HepG2 (cell line): Measurements from ENCODE around the gene PID1. TPM values are rescaled to one million over a fixed set of nuclear protein-coding genes. Genes with fewer than 3 reads are reported as not detected.

Experiments used
- ATAC-seq: fragments of 200-7000 bp; cut with Tn5 transposase; 3 replicates; pipeline ENCODE4 v1.9.1; 2020; ENCODE audit warnings: mild to moderate bottlenecking, moderate library complexity
- BruUV-seq: library from RNA; stranded (reverse); fragments of 400-500 nt; replicated peaks from 2 replicates; lab custom pipeline; 2021; lab: Mats Ljungman, UMichigan
- CTCF ChIA-PET: fragments of 300-600 bp; formaldehyde crosslinking; extraction: SDS; loops from one replicate; lab custom pipeline; 2021; ENCODE audit warnings: low total read pairs, inconsistent platforms, low intra/inter-chr PET ratio; lab: Yijun Ruan, JAX
- POLR2A ChIA-PET: fragments of 350-600 bp; sonication (Branson Sonifier 250); formaldehyde crosslinking; loops from one replicate; lab custom pipeline; 2020; ENCODE audit warnings: antibody characterized with exemption, inconsistent platforms; lab: Yijun Ruan, JAX
- DNase-seq: peaks from one replicate; pipeline ENCODE4 v3.0.0-alpha.2; 2015; ENCODE audit warnings: low spot score
- FAIRE-seq: peaks from 3 replicates; lab custom pipeline; 2011; peaks lifted over from hg19 to GRCh38; lab: Jason Lieb, UNC
- H2AFZ ChIP-seq: one replicate; pipeline ENCODE4 v1.6.1; 2011; ENCODE audit warnings: low read length, inconsistent platforms
- H3K27ac ChIP-seq: fragments of 300-600 bp; 3 replicates; pipeline ENCODE4 v1.8.0; 2011; ENCODE audit warnings: mixed run types, mild to moderate bottlenecking, mixed read lengths, low read length, inconsistent platforms; ENCODE audit not compliant: insufficient read depth; ENCODE audit errors: extremely low read length
- H3K27me3 ChIP-seq, 2 experiments: fragments of 200-600 bp in 1 of 2; 2 replicates in 1 of 2; 3 replicates in 1 of 2; pipeline versions ENCODE4 v1.6.0 to v1.8.0; 2011; ENCODE audit warnings: low read length in 2 of 2, mild to moderate bottlenecking in 2 of 2, moderate library complexity in 2 of 2, inconsistent platforms in 1 of 2; ENCODE audit not compliant: insufficient read depth in 2 of 2, control insufficient read depth in 1 of 2
- H3K36me3 ChIP-seq, 2 experiments: fragments of 200-600 bp in 1 of 2; replicated peaks in 1 of 2; 2 replicates in 1 of 2; 3 replicates in 1 of 2; pipeline versions ENCODE4 v1.5.1 to v1.8.0; 2011; ENCODE audit warnings: low read length in 2 of 2, inconsistent platforms in 1 of 2; ENCODE audit not compliant: insufficient read depth in 2 of 2, control insufficient read depth in 1 of 2
- H3K4me1 ChIP-seq: 2 replicates; pipeline ENCODE4 v1.5.1; 2012; ENCODE audit warnings: low read length, inconsistent platforms; ENCODE audit not compliant: insufficient read depth
- H3K4me2 ChIP-seq: 2 replicates; pipeline ENCODE4 v1.6.0; 2011; ENCODE audit warnings: low read depth, low read length, inconsistent platforms
- H3K4me3 ChIP-seq, 3 experiments: fragments of 200-600 bp in 1 of 3; sonication (generic), shearing (Covaris generic) in 1 of 3; replicated peaks in 1 of 3; 2 replicates each; pipeline ENCODE4 v1.5.1; 2011 to 2016; ENCODE audit warnings: low read length in 3 of 3, inconsistent platforms in 2 of 3, low read depth in 2 of 3, mild to moderate bottlenecking in 2 of 3, control low read depth in 1 of 3, mixed read lengths in 1 of 3; ENCODE audit not compliant: insufficient read depth in 1 of 3
- H3K79me2 ChIP-seq: one replicate; pipeline ENCODE4 v1.6.1; 2011; ENCODE audit warnings: low read length, inconsistent platforms; ENCODE audit not compliant: insufficient read depth
- H3K9ac ChIP-seq: 2 replicates; pipeline ENCODE4 v1.6.0; 2011; ENCODE audit warnings: mild to moderate bottlenecking, low read depth, low read length, inconsistent platforms; ENCODE audit not compliant: insufficient read depth
- H3K9me3 ChIP-seq: 2 replicates; pipeline ENCODE4 v1.5.1; 2012; ENCODE audit warnings: mild to moderate bottlenecking, low read length
- H4K20me1 ChIP-seq: 2 replicates; pipeline ENCODE4 v1.6.0; 2011; ENCODE audit warnings: inconsistent platforms, mild to moderate bottlenecking, low read length, moderate library complexity; ENCODE audit not compliant: insufficient read depth
- BORCS8-MEF2B ChIP-seq: sonication (generic); formaldehyde crosslinking; IDR thresholded peaks from 2 replicates; pipeline ENCODE4 v1.8.0; 2022; ENCODE audit warnings: mild to moderate bottlenecking, missing genetic modification reagents
- CEBPB ChIP-seq: IDR thresholded peaks from 2 replicates; pipeline ENCODE4 v1.6.1; 2011; ENCODE audit warnings: low read depth, low read length, improper control_type of control experiment, borderline replicate concordance
- EEA1 ChIP-seq: sonication (generic); formaldehyde crosslinking; IDR thresholded peaks from 2 replicates; pipeline ENCODE4 v1.5.1; 2020; ENCODE audit warnings: mild to moderate bottlenecking, missing genetic modification reagents, borderline replicate concordance
- EED ChIP-seq: sonication (generic); formaldehyde crosslinking; IDR thresholded peaks from 2 replicates; pipeline ENCODE4 v1.5.0; 2020; ENCODE audit warnings: mild to moderate bottlenecking, missing genetic modification reagents
- EZH2 ChIP-seq: conservative IDR thresholded peaks from 2 replicates; pipeline ENCODE4 v1.6.1; 2012; ENCODE audit warnings: mild to moderate bottlenecking, low read depth, low read length, moderate library complexity
- HIVEP1 ChIP-seq: sonication (generic); formaldehyde crosslinking; IDR thresholded peaks from 2 replicates; pipeline ENCODE4 v1.4.0; 2020; ENCODE audit warnings: mild to moderate bottlenecking, missing genetic modification reagents
- IKZF1 ChIP-seq: fragments of 450-650 bp; IDR thresholded peaks from 2 replicates; pipeline ENCODE4 v1.7.1; 2016
- IRF2 ChIP-seq: IDR thresholded peaks from 2 replicates; pipeline ENCODE4 v1.6.1; 2018; ENCODE audit warnings: missing genetic modification reagents, missing compliant biosample characterization
- JDP2 ChIP-seq: sonication (generic); formaldehyde crosslinking; IDR thresholded peaks from 2 replicates; pipeline ENCODE4 v1.8.1; 2022; ENCODE audit warnings: missing genetic modification reagents, borderline replicate concordance
- MAFF ChIP-seq: IDR thresholded peaks from 2 replicates; pipeline ENCODE4 v1.6.1; 2011; ENCODE audit warnings: low read depth, low read length, improper control_type of control experiment
- MEF2D ChIP-seq: sonication (generic); formaldehyde crosslinking; IDR thresholded peaks from 2 replicates; pipeline ENCODE4 v1.5.1; 2020; ENCODE audit warnings: mild to moderate bottlenecking, missing genetic modification reagents
- PBX2 ChIP-seq: IDR thresholded peaks from 2 replicates; pipeline ENCODE4 v1.6.1; 2016; ENCODE audit warnings: control low read depth
- SNRNP70 ChIP-seq: fragments of 200-400 bp; formaldehyde crosslinking; IDR thresholded peaks from 2 replicates; pipeline ENCODE4 v1.6.1; 2017; ENCODE audit warnings: mild to moderate bottlenecking, low read depth, low read length, moderate library complexity
- TAF15 ChIP-seq: fragments of 200-400 bp; formaldehyde crosslinking; IDR thresholded peaks from one replicate; pipeline ENCODE4 v1.6.1; 2018; ENCODE audit warnings: mild to moderate bottlenecking, low read depth, low read length; ENCODE audit not compliant: poor library complexity, severe bottlenecking
- ZFP37 ChIP-seq: sonication (generic); formaldehyde crosslinking; IDR thresholded peaks from 2 replicates; pipeline ENCODE4 v1.4.0; 2020; ENCODE audit warnings: missing genetic modification reagents, borderline replicate concordance
- ZNF468 ChIP-seq: sonication (generic); formaldehyde crosslinking; IDR thresholded peaks from 2 replicates; pipeline ENCODE4 v1.8.0; 2022; ENCODE audit warnings: mild to moderate bottlenecking, moderate library complexity, missing genetic modification reagents
- ZNF619 ChIP-seq: sonication (generic); formaldehyde crosslinking; IDR thresholded peaks from 2 replicates; pipeline ENCODE4 v1.4.0; 2020; ENCODE audit warnings: mild to moderate bottlenecking, missing genetic modification reagents
- ZNF674 ChIP-seq: sonication (generic); formaldehyde crosslinking; IDR thresholded peaks from 2 replicates; pipeline ENCODE4 v1.5.0; 2020; ENCODE audit warnings: low read depth, mild to moderate bottlenecking, missing genetic modification reagents
- ZSCAN25 ChIP-seq: sonication (generic); formaldehyde crosslinking; IDR thresholded peaks from 2 replicates; pipeline ENCODE4 v1.8.0; 2022; ENCODE audit warnings: mild to moderate bottlenecking, missing genetic modification reagents
- WGBS: methylation state at CpG from one replicate; pipeline ENCODE4 v1.1.6; 2017; ENCODE audit warnings: low lambda C conversion rate; 5-methylcytosine and 5-hydroxymethylcytosine counted together
- in situ Hi-C: cut with HindIII; loops from 2 replicates; pipeline ENCODE4 v1.10.0; 2017; ENCODE audit warnings: low pct_unique_long_range_greater_than_20kb; ENCODE audit not compliant: extremely low pct_ligation_motif_present
- intact Hi-C: fragments of 100-400 bp; cut with micrococcal nuclease; formaldehyde crosslinking; loops from one replicate; pipeline ENCODE4 v1.10.0; 2022; ENCODE audit not compliant: unreplicated experiment
- polyA plus RNA-seq, 8 experiments: library from polyadenylated mRNA; depleted of rRNA in 3 of 8; stranded (reverse) in 7 of 8; unstranded in 1 of 8; fragments of >200 nt; fragmentation: Illumina TruSeq in 4 of 8; extraction: Trizol in 4 of 8; gene quantifications; 2 replicates each; pipeline versions ENCODE4 v1.2.1 to v1.2.3, GENCODE V29; 2011 to 2016; ENCODE audit warnings: low read depth in 4 of 8, missing spikeins in 1 of 8, mixed read lengths in 1 of 8; ENCODE audit not compliant: insufficient read depth in 1 of 8
- total RNA-seq, 5 experiments: library from RNA; depleted of rRNA; stranded (reverse); fragments of >200 nt; fragmentation: Illumina TruSeq; extraction: Trizol; gene quantifications; 2 replicates each; pipeline ENCODE4 v1.2.3, GENCODE V29; 2016; ENCODE audit warnings: low read depth in 1 of 5

PID1 gene
- total and polyA plus RNA-seq, 2 of the 13 experiments (the other 11 are each of a cell fraction or from before 2014, with no cell fraction given), result 0.15 to 0.18 TPM

- WGBS, result 35% methylated on average over 3 of the region's 3 CpGs
Observed at GRCh38 chr2:229221641-229222040, 49.4 kb downstream of the PID1 start.

More at GRCh38 chr2:229221641-229222040, 49.4 kb downstream of the PID1 start:
- H3K4me3 ChIP-seq, result no peak overlapping the region
- CTCF ChIA-PET, result no interaction called here
- no peaks in the 10 kb centered on the region for H3K36me3 ChIP-seq
- intact Hi-C loops (no loop called here), in situ Hi-C loops (no loop called here)
- H3K27me3 ChIP-seq, result no peaks in the 10 kb centered on the region
- no peak for ATAC-seq
- DNase-seq, result no peak
- peaks cover 98% of the 10 kb centered on the region for H3K9me3 ChIP-seq
- TF ChIP-seq MAFF (no peak), IRF2 (CRISPR knock-in tag) (no peak), SNRNP70 (no peak), TAF15 (no peak), BORCS8-MEF2B (CRISPR knock-in tag) (no peak), EED (CRISPR knock-in tag) (no peak), JDP2 (CRISPR knock-in tag) (no peak), MEF2D (CRISPR knock-in tag) (no peak), IKZF1 (no peak), HIVEP1 (CRISPR knock-in tag) (no peak), EEA1 (CRISPR knock-in tag) (no peak), CEBPB (no peak), EZH2 (no peak), ZNF468 (CRISPR knock-in tag) (no peak), ZNF674 (CRISPR knock-in tag) (no peak), ZNF619 (CRISPR knock-in tag) (no peak), ZSCAN25 (CRISPR knock-in tag) (no peak), PBX2 (no peak), ZFP37 (no peak)
- TF ChIP-seq, all 625 proteins: peak for 0
- FAIRE-seq, result no peak
- BruUV-seq, result no TSS peak
- no peak overlapping the region for H3K4me2 ChIP-seq
- no peaks in the 10 kb centered on the region for H4K20me1 ChIP-seq
- H3K27ac ChIP-seq, result no peak overlapping the region
- POLR2A ChIA-PET, result no interaction called here
- no peaks in the 10 kb centered on the region for H3K4me1 ChIP-seq
- H2AFZ ChIP-seq, result no peak overlapping the region
- H3K9ac ChIP-seq, result no peak overlapping the region
- H3K79me2 ChIP-seq, result no peaks in the 10 kb centered on the region
